Measurements from ENCODE around the gene GIMAP4.
"Not testable (repeated sequence)": the region's sequence is repeated elsewhere in the genome, so short reads cannot be mapped to it uniquely, and the experiment has no call there.

The GIMAP4 gene

GRCh38 chr7:150610233-150610632, 43.0 kb downstream of the GIMAP4 start:
- DNase-seq (ENCODE audit: low read depth), result no peak
- no peak for TF ChIP-seq CTCF (conservative IDR thresholded peaks at IDR 0.05; ENCODE audit: low read depth, low read length)
- H3K4me3 ChIP-seq (ENCODE audit: low read length), result no peak overlapping the region

GRCh38 chr7:150612925-150613324, 45.7 kb downstream of the GIMAP4 start:
- no peak for DNase-seq (ENCODE audit: low read depth)
- TF ChIP-seq CTCF (conservative IDR thresholded peaks at IDR 0.05; ENCODE audit: low read depth, low read length), result no peak
- no peak overlapping the region for H3K4me3 ChIP-seq (ENCODE audit: low read length)

GRCh38 chr7:150613880-150614279, 46.7 kb downstream of the GIMAP4 start:
- DNase-seq (ENCODE audit: low read depth), result no peak
- TF ChIP-seq CTCF (conservative IDR thresholded peaks at IDR 0.05; ENCODE audit: low read depth, low read length), result no peak
- no peak overlapping the region for H3K4me3 ChIP-seq (ENCODE audit: low read length)

- H3K4me3 ChIP-seq (ENCODE audit: low read length); DNase-seq (ENCODE audit: low read depth): not testable (repeated sequence)
Measured at GRCh38 chr7:150614426-150614825, 47.2 kb downstream of the GIMAP4 start.

GRCh38 chr7:150615221-150615755, 48.1 kb downstream of the GIMAP4 start:
- H3K4me3 ChIP-seq (ENCODE audit: low read length); DNase-seq (ENCODE audit: low read depth): not testable (repeated sequence)

- DNase-seq (ENCODE audit: low read depth), result no peak
- no peak overlapping the region for H3K4me3 ChIP-seq (ENCODE audit: low read length)
- TF ChIP-seq CTCF (conservative IDR thresholded peaks at IDR 0.05; ENCODE audit: low read depth, low read length), result no peak
Measured at GRCh38 chr7:150620061-150620460, 52.9 kb downstream of the GIMAP4 start.

GRCh38 chr7:150620617-150621371, 53.6 kb downstream of the GIMAP4 start:
- H3K4me3 ChIP-seq (ENCODE audit: low read length), result no peak overlapping the region
- DNase-seq (ENCODE audit: low read depth), result no peak
- no peak for TF ChIP-seq CTCF (conservative IDR thresholded peaks at IDR 0.05; ENCODE audit: low read depth, low read length)

GRCh38 chr7:150621376-150621775, 54.2 kb downstream of the GIMAP4 start:
- H3K4me3 ChIP-seq (ENCODE audit: low read length), result no peak overlapping the region
- no peak for TF ChIP-seq CTCF (conservative IDR thresholded peaks at IDR 0.05; ENCODE audit: low read depth, low read length)
- no peak for DNase-seq (ENCODE audit: low read depth)
